Skin of body (tissue), 2 donors: Measurements from ENCODE around the gene MAT2A. TPM values are rescaled to one million over a fixed set of nuclear protein-coding genes. Genes with fewer than 3 reads are reported as not detected.
"Not testable (repeated sequence)": the region's sequence is repeated elsewhere in the genome, so short reads cannot be mapped to it uniquely, and the experiment has no call there.

Source experiments
- DNase-seq: peaks from one replicate; lab custom pipeline; 2025; lab: John Stamatoyannopoulos, UW
- total RNA-seq: library from RNA; depleted of rRNA; stranded (reverse); fragments of >200 nt; gene quantifications from one replicate; pipeline ENCODE4 v1.2.3, GENCODE V29; 2014

The MAT2A gene
- total RNA-seq, 1 donor from 2014 or later, result 115 TPM

- no peak for DNase-seq
Observed at GRCh38 chr2:85547089-85547858, 8.3 kb downstream of the MAT2A start.

GRCh38 chr2:85547859-85548607 is 9.1 kb downstream of the MAT2A start:
- DNase-seq, result no peak

GRCh38 chr2:85548608-85548900 is 9.6 kb downstream of the MAT2A start:
- DNase-seq, result no peak

GRCh38 chr2:85549095-85549494 is 10.1 kb downstream of the MAT2A start:
- DNase-seq, result no peak

GRCh38 chr2:85549826-85550225 is 10.9 kb downstream of the MAT2A start:
- DNase-seq, result no peak

- no peak for DNase-seq
Observed at GRCh38 chr2:85550486-85550885, 11.5 kb downstream of the MAT2A start.

- DNase-seq, result peak; percentile 66
Observed at GRCh38 chr2:85551698-85552678, 13.0 kb downstream of the MAT2A start.

GRCh38 chr2:85553184-85553583 is 14.2 kb downstream of the MAT2A start:
- no peak for DNase-seq

- no peak for DNase-seq
Observed at GRCh38 chr2:85554980-85555612, 16.1 kb downstream of the MAT2A start.

GRCh38 chr2:85557130-85557529 is 18.2 kb downstream of the MAT2A start:
- no peak for DNase-seq

GRCh38 chr2:85558160-85558559 is 19.2 kb downstream of the MAT2A start:
- DNase-seq, result no peak

- not testable (repeated sequence) for DNase-seq
Observed at GRCh38 chr2:85560403-85560726, 21.4 kb downstream of the MAT2A start.

GRCh38 chr2:85560812-85561279 is 21.9 kb downstream of the MAT2A start:
- DNase-seq, result no peak

- DNase-seq, result peak; percentile 89
Observed at GRCh38 chr2:85561280-85562212, 22.6 kb downstream of the MAT2A start, which contains the start of gene GGCX. Gene GGCX (minus strand): TSS chr2:85561493. CDS start chr2:85561428, 65 bp downstream.

GRCh38 chr2:85564144-85564563 is 25.2 kb downstream of the MAT2A start:
- DNase-seq, result no peak

GRCh38 chr2:85566265-85566664 is 27.3 kb downstream of the MAT2A start:
- no peak for DNase-seq

GRCh38 chr2:85575739-85576138 is 36.8 kb downstream of the MAT2A start:
- DNase-seq, result no peak

GRCh38 chr2:85577063-85577385 is 38.1 kb downstream of the MAT2A start:
- no peak for DNase-seq

GRCh38 chr2:85577386-85578242 is 38.6 kb downstream of the MAT2A start, which contains the start of gene VAMP8:
Gene VAMP8 (plus strand): TSS chr2:85577586. CDS start chr2:85577647, 61 bp downstream.
- DNase-seq, result no peak
